ENCODE results near the gene LRCH3.

GRCh38 chr3:197750858-197751737 is 40.0 kb upstream of the LRCH3 start:
- no peak for TF ChIP-seq BHLHE40 (IDR thresholded peaks at IDR 0.05; ENCODE audit: low read depth, low read length)
- no peak for TF ChIP-seq CTCF (IDR thresholded peaks at IDR 0.05)
- TF ChIP-seq EP300 (IDR thresholded peaks at IDR 0.05): no peak
- no peak for TF ChIP-seq POLR2A (IDR thresholded peaks at IDR 0.05; ENCODE audit: low read length)
- no peak for TF ChIP-seq RAD21 (conservative IDR thresholded peaks at IDR 0.05 in 1 of 2, IDR thresholded peaks at IDR 0.05 in 1 of 2)
- no peak for TF ChIP-seq POLR2AphosphoS2 (conservative IDR thresholded peaks at IDR 0.05; ENCODE audit: low read length)

Measured in A549 (cell line).